GM23338 (cell line): ENCODE measurements around the gene PEPD.

ENCODE experiments used
- CTCF ChIP-seq, 2 experiments: fragments of 200-600 bp in 1 of 2; sonication (generic) in 1 of 2; conservative IDR thresholded peaks; 2 replicates each; pipeline versions ENCODE4 v1.5.1 to v1.6.1; 2016 to 2017; ENCODE audit warnings: antibody characterized with exemption in 2 of 2, low read depth in 2 of 2, mild to moderate bottlenecking in 2 of 2, moderate library complexity in 1 of 2
- POLR2AphosphoS5 ChIP-seq: IDR thresholded peaks from 2 replicates; pipeline ENCODE4 v1.6.1; 2016; ENCODE audit warnings: antibody characterized with exemption, low read depth

- TF ChIP-seq POLR2AphosphoS5: no peak
- no peak for TF ChIP-seq CTCF (conservative IDR thresholded peaks at IDR 0.05; ENCODE audit: low read depth in 2 of 2)
Observed at GRCh38 chr19:33388725-33389420, 132.7 kb downstream of the PEPD start.
